CD4-positive, alpha-beta T cell treated with Interleukin-6 for 4 hours (primary cell): ENCODE measurements around the gene RFX7.
"Not testable (repeated sequence)": the region's sequence is repeated elsewhere in the genome, so short reads cannot be mapped to it uniquely, and the experiment has no call there.

Experiments used
- DNase-seq: peaks from one replicate; pipeline ENCODE4 v3.0.0-alpha.2; 2020; ENCODE audit warnings: mixed read lengths

Gene RFX7

GRCh38 chr15:56203312-56203922, 40.3 kb downstream of the RFX7 start:
- DNase-seq: not testable (repeated sequence)

GRCh38 chr15:56202701-56203100, 41.0 kb downstream of the RFX7 start:
- no peak for DNase-seq

- no peak for DNase-seq
Observed at GRCh38 chr15:56199038-56199437, 44.6 kb downstream of the RFX7 start.

GRCh38 chr15:56194035-56194434, 49.6 kb downstream of the RFX7 start:
- DNase-seq: no peak

- DNase-seq: no peak
Observed at GRCh38 chr15:56192659-56193442, 50.8 kb downstream of the RFX7 start.

GRCh38 chr15:56187665-56188064, 56.0 kb downstream of the RFX7 start:
- no peak for DNase-seq

- no peak for DNase-seq
Observed at GRCh38 chr15:56185980-56186379, 57.7 kb downstream of the RFX7 start.

- DNase-seq: no peak
Observed at GRCh38 chr15:56184516-56184915, 59.2 kb downstream of the RFX7 start.

GRCh38 chr15:56180851-56181250, 62.8 kb downstream of the RFX7 start:
- DNase-seq: no peak

- no peak for DNase-seq
Observed at GRCh38 chr15:56176996-56177395, 66.7 kb downstream of the RFX7 start.

- no peak for DNase-seq
Observed at GRCh38 chr15:56175788-56176187, 67.9 kb downstream of the RFX7 start.

- no peak for DNase-seq
Observed at GRCh38 chr15:56174649-56175048, 69.0 kb downstream of the RFX7 start.

GRCh38 chr15:56168394-56168793, 75.3 kb downstream of the RFX7 start:
- no peak for DNase-seq

GRCh38 chr15:56165234-56165633, 78.4 kb downstream of the RFX7 start:
- DNase-seq: no peak

GRCh38 chr15:56160966-56161365, 82.7 kb downstream of the RFX7 start:
- DNase-seq: no peak

GRCh38 chr15:56156877-56157276, 86.8 kb downstream of the RFX7 start:
- DNase-seq: no peak

GRCh38 chr15:56155278-56155677, 88.4 kb downstream of the RFX7 start:
- DNase-seq: not testable (repeated sequence)

GRCh38 chr15:56154768-56155167, 88.9 kb downstream of the RFX7 start:
- not testable (repeated sequence) for DNase-seq

GRCh38 chr15:56150204-56150603, 93.5 kb downstream of the RFX7 start:
- no peak for DNase-seq

- no peak for DNase-seq
Observed at GRCh38 chr15:56148064-56148463, 95.6 kb downstream of the RFX7 start.

GRCh38 chr15:56146756-56147155, 96.9 kb downstream of the RFX7 start:
- no peak for DNase-seq

GRCh38 chr15:56128081-56128480, 115.6 kb downstream of the RFX7 start:
- no peak for DNase-seq

- DNase-seq: no peak
Observed at GRCh38 chr15:56126409-56126808, 117.3 kb downstream of the RFX7 start.

- DNase-seq: no peak
Observed at GRCh38 chr15:56124391-56124790, 119.3 kb downstream of the RFX7 start.

- no peak for DNase-seq
Observed at GRCh38 chr15:56105855-56106254, 137.8 kb downstream of the RFX7 start.
